GM18526 (cell line): ENCODE data around the gene CDKAL1.

ENCODE experiments used
- POLR2A ChIP-seq: IDR thresholded peaks from 3 replicates; pipeline ENCODE4 v1.6.1; 2011; ENCODE audit not compliant: insufficient read length; ENCODE audit errors: extremely low read depth

CDKAL1 gene

GRCh38 chr6:20808439-20808838, 274.2 kb downstream of the CDKAL1 start:
- no peak for TF ChIP-seq POLR2A

- no peak for TF ChIP-seq POLR2A
Measured at GRCh38 chr6:20808924-20809323, 274.7 kb downstream of the CDKAL1 start.

- no peak for TF ChIP-seq POLR2A
Measured at GRCh38 chr6:20810727-20811108, 276.5 kb downstream of the CDKAL1 start.

GRCh38 chr6:20811109-20811761, 277.0 kb downstream of the CDKAL1 start:
- TF ChIP-seq POLR2A = no peak

GRCh38 chr6:20812776-20813175, 278.5 kb downstream of the CDKAL1 start:
- TF ChIP-seq POLR2A = no peak

- TF ChIP-seq POLR2A = no peak
Measured at GRCh38 chr6:20814494-20814893, 280.2 kb downstream of the CDKAL1 start.

DNA sequence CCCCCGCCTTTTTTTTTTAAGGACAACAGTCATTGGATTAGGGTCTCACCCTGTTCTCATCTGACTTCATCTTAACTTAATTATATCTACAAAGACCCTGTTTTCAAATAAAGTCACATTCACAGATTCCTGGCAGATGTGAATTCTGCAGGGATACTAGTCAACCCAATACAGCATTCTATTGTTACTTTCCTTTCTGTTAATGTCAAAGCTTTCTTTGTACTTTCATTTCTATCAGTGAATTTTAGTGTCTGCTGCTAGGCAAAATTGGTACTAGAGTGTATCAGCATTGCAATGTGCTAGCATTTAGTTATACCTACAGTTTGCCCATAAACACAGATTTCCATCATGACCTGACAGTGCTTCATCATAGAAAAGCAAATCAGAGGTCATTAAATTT, 281.9 kb downstream of the CDKAL1 start:
- no peak for TF ChIP-seq POLR2A

DNA sequence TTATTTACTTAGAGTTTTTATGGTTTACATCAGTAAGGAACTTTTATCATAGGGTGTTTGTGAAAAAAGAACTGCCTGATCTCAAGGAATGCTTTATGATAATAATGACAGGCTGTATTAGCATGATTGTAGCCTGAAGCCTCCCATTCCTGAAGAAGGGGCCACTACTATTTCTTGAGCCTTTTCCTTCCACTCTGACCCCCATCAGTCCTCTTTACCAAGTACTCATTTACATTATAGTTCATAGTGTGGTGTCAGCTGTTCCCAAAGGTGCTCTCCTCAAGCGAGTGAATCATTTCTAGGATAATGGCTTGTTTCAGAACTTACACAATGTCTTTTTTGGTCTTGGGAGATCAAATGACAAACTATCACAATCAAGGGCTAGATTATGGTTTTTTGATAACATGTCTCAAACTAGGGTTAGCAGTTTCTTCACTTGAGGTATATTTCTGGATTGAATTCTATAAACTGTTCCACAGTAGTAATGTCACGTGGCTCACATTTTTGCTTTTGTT, 283.6 kb downstream of the CDKAL1 start:
- no peak for TF ChIP-seq POLR2A

DNA sequence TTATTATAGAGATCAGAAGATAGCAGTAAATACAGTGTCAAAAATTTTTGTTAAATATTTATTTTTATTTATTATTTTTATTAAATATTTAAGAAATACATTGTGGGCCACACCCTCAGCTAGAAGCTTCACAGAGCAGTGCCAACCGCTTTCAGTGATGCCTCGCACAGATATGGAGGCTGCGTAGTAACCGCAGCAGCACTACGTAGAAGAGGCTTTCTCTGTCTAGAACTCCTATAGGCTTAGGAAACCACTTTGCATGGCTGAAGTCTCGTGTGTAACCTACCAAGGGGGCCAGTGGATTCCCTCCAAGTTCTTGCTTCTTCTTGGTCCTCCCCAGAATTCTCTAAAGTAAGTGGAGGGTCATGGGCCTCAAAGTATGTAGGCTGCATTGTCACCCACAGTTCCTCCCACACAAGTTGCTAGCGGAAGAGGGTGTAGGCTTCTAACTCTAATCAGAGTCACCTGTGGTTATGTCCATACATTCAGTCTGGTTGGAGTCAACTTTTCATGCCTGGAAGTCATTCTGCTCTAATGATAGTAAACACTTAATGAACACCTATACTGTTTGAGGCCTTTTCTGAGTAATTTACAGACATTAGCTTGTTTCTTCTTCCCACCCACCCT, 285.6 kb downstream of the CDKAL1 start:
- TF ChIP-seq POLR2A = no peak

DNA sequence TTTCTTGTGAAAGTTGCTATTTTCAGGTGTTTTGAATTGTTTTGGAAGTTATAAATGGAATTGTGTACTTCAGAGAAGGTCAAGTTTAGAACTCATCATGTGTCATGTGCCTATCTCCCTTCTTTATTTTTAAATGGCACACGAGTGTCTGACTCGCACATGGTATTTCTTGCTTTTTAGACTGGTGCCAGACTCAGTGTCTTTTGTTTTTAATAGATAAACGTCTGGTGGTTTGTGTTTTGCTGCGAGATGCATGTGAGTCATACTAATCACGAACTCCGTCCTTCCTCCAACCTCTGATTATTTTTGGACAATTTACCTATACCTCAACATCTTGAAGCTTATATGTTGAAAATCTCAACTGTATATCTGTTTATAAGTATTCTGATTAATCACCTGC, 292.1 kb downstream of the CDKAL1 start:
- no peak for TF ChIP-seq POLR2A

DNA sequence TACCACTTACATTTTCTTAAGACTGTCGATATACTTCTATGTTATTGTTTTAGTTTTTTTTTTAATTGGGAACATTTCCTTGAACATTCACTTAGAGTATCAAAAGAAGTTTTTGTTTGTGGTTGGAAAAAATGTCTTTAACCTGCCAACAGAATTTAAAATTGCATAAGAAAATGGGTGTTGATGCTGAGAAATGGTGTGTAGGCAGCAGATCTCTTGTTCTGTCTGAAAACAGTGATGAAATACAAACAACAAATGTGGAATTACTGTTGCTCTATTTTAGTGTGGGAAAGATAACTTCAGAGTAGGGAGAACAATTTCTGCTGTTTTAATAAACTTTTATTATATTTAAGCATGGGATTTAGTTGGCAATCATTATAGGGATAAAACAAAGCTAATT, 293.5 kb downstream of the CDKAL1 start:
- no peak for TF ChIP-seq POLR2A

DNA sequence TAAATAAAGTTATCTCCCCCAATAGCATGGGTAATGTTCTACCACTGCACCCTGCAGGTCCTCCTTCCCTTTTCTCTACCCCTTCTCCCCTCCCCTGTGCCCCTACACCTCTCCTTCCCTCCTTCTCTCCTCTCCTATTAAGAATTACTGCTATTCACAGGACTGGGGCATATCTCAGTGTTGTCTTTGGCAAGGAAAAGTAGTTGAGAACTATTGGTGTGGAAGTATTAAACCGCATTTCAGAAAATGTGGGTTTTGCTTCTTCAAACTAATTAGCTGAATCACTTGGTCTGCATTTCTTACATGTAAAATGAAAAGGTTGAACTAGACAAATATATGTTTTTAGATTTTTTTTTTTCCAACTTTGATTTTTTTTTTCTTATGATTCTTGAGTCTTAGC, 296.3 kb downstream of the CDKAL1 start:
- TF ChIP-seq POLR2A = no peak

DNA sequence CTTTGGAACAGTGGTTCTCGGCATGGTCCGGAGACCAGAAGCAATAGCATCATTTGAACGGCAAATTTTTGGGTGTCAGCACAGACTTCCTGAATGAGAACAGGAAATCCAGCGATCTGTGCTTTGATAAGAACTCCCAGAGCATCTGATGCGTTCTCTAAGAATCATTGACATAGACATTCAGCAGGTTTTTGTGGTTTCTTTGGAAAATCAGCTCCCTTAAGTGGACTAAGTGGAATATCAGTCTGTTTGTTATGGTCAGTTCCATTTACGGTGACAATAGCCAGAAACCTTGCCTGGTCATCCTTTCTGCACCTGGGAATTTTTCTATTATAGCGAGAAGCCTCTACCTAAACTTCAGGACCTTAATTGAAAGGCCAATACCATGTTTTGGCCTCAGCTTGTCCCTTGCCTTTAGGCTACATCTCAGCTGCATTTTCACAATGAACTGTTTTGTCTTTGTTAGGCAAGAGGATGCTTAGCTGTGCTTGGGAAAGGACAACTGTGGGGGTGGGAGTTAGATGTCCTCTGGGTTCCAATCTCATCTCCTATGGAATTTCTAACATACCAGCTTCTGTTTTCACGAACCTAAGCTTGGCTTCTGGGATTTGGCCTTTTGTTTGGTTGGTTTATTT, 299.7 kb downstream of the CDKAL1 start:
- no peak for TF ChIP-seq POLR2A

DNA sequence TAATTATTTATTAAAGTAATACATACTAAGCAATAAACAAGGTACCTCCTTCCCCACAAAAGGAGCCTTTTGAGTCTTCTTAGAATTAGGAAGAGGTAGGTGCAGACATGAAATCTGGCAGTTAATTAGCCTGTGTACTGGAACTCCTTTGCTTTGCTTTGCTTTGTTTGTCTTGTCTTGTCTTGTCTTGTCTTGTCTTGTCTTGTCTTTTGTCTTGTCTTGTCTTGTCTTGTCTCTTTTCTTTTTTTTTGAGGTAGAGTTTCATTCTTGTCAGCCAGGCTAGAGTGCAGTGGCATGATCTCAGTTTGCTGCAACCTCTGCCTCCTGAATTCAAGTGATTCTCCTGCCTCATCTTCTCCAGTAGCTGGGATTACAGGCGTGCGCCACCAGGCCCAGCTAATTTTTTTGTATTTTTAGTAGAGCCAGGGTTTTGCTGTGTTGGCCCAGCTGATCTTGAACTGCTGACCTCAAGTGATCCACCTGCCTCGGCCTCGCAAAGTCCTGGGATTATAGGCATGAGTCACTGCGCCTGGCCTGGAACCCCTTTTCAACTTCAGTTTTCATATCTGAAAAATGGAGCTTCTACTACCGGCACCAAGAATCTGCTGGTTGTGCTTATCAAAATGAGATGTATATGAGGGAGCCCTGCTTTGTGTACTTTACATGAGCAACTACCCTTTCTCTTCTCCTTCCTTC, 301.2 kb downstream of the CDKAL1 start:
- no peak for TF ChIP-seq POLR2A

- no peak for TF ChIP-seq POLR2A
Measured at GRCh38 chr6:20837189-20837588, 302.9 kb downstream of the CDKAL1 start.

DNA sequence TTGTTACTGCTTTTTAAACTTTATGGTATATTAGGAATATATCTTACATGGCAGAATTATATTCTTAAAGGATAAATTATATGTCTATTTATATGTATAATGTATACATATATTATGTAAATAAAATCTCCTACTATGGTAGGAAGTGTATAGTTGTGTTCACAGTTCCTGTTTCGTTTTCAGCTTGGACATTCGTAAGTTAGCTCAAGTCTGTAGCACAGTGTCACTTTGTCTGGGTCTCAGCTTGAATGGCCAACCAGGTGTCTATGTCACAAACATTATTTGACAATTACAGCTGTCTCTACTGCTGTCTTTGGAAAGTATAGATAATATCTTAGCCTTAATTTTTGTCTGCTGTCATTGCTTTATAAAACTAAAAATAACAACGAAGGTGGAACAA, 303.9 kb downstream of the CDKAL1 start:
- no peak for TF ChIP-seq POLR2A
